Stomach (tissue), 9 donors: ENCODE measurements around the gene ENOX1. TPM values are rescaled to one million over a fixed set of nuclear protein-coding genes. Genes with fewer than 3 reads are reported as not detected.

Experiments
- DNase-seq, 2 donors: peaks; one replicate each; pipeline versions ENCODE4 v3.0.0 to v3.0.0-alpha.2; 2013 to 2019
- H3K27ac ChIP-seq, 5 donors: fragments of 200-600 bp in 4 of 5; sonication (generic) in 4 of 5; one replicate each; pipeline ENCODE4 v1.5.1; 2013 to 2019; ENCODE audit warnings: mild to moderate bottlenecking in 1 of 5, moderate library complexity in 1 of 5
- H3K27me3 ChIP-seq, 3 donors: fragments of 200-600 bp; sonication (generic); one replicate each; pipeline ENCODE4 v1.5.1; 2017 to 2019; ENCODE audit warnings: mixed run types in 1 of 3
- H3K36me3 ChIP-seq, 4 donors: fragments of 200-600 bp; sonication (generic); 1 replicate in 3 of 4; 2 replicates in 1 of 4; pipeline ENCODE4 v1.5.1; 2016 to 2019
- H3K4me1 ChIP-seq, 4 donors: fragments of 200-600 bp; sonication (generic); one replicate each; pipeline ENCODE4 v1.5.1; 2016 to 2019
- H3K4me3 ChIP-seq, 4 donors: fragments of 200-600 bp; sonication (generic) in 3 of 4; one replicate each; pipeline ENCODE4 v1.5.1; 2016 to 2019; ENCODE audit warnings: mild to moderate bottlenecking in 1 of 4
- H3K9me3 ChIP-seq, 4 donors: fragments of 200-600 bp; sonication (generic); one replicate each; pipeline ENCODE4 v1.5.1; 2016 to 2019
- EP300 ChIP-seq: sonication (generic); formaldehyde crosslinking; IDR thresholded peaks from one replicate; pipeline ENCODE4 v1.6.1; 2017; ENCODE audit warnings: antibody characterized with exemption
- POLR2A ChIP-seq, 4 donors: fragments of 450-650 bp; IDR thresholded peaks; one replicate each; pipeline ENCODE4 v1.6.1; 2016; ENCODE audit warnings: antibody characterized with exemption in 4 of 4, control low read depth in 2 of 4, mild to moderate bottlenecking in 1 of 4, moderate library complexity in 1 of 4
- POLR2AphosphoS5 ChIP-seq, 3 donors: sonication (generic); formaldehyde crosslinking; IDR thresholded peaks; one replicate each; pipeline ENCODE4 v1.6.1; 2016; ENCODE audit warnings: antibody characterized with exemption in 3 of 3
- WGBS, 5 donors: extraction: QIAGEN DNeasy Blood & Tissue Kit in 3 of 5; methylation state at CpG; one replicate each; pipeline versions ENCODE4 v1.1.5 to v1.1.7; 2013 to 2018; 5-methylcytosine and 5-hydroxymethylcytosine counted together
- intact Hi-C: fragments of 100-400 bp; cut with DNase I; formaldehyde crosslinking; loops from one replicate; pipeline ENCODE4 v1.15.1; 2023; ENCODE audit warnings: low total_unique reads
- polyA plus RNA-seq, 3 donors: library from polyadenylated mRNA; stranded (reverse); fragments of 200-250 nt; gene quantifications; one replicate each; pipeline ENCODE4 v1.2.3, GENCODE V29; 2013
- total RNA-seq, 5 donors: library from RNA; depleted of rRNA; stranded (reverse); fragments of >200 nt; gene quantifications; one replicate each; pipeline versions ENCODE4 v1.1.0 to v1.2.3, GENCODE V29; 2014 to 2016
- TF ChIP-seq, protein P1 (sequence below), 7 experiments: fragments of 450-650 bp in 4 of 7; fragments of 200-600 bp in 3 of 7; sonication (generic) in 3 of 7; IDR thresholded peaks; one replicate each; pipeline ENCODE4 v1.5.1; 2016 to 2019; ENCODE audit warnings: antibody characterized with exemption in 7 of 7, control low read depth in 2 of 7, mild to moderate bottlenecking in 1 of 7
- donor health status: healthy with polysubstance abuse.
- donor health status: Bipolar disorder and iron deficiency.
- donor health status: healthy.

ENOX1 gene
- total and polyA plus RNA-seq, 8 donors: 0.46 to 6.2 (median 1.4) TPM; not detected in 1

DNA sequence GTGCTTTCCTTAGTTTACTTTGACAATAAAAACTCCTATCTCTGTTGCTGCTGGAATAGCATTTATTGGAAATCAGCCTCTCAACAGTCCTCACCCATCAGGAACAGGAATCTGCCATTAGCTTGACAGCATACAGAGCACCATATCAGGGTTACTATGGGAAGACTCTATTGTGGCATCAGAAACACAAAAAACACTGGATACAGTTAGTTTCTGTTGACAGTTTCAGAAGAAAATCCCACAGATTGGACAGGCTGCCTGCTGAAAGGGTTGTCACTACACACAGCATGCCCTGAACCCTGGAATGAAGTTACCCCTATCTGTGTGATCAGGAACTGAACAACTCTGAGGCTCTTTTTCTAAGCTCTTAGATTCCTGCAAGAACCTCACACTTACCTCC lies 172.7 kb downstream of the ENOX1 start:
- H3K36me3 ChIP-seq: no peaks in the 10 kb centered on the region

DNA sequence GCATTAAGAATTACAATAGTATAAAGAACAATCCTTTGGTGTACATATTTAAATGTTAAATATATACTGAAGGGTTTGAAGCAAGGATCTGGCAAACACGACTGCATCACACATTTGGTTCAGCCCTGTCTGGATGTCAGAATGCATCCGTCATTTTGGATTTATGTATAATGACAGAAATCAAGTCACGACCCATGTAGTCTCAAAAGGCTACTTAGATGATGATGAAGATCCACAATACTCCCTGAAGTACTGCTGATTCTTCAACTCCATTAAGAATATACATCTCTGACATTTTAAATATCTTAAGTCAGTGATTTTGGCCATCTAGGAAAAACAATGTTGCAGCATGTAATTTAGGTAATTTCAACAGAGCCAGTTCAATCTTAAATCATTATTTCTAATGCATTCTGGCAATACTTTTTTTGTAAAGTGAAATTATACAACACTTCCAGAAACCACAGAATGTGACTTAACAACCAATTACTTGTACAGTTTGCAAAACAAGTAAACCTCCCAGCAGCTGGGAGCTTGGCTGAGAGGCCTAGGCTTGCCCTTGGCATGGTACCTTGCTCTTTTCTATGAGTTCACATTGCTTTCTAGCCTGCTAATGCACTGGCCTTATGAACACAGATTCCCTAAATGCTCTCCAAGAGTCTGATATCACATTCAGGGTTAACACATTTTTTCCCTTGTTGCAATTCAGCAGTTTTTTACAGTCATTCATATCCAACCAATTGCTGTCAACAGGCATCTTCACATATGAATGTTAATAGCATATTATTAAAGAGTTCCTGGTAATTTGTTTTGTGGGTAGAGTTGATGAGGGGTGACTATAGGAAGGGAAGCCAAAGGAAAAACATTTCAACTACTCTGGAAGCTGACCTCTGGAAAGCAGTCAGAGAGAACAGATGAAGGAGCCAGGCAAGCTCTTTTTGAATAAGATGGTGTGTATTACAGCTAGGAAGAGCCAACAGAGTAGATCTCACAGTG lies 175.2 kb downstream of the ENOX1 start:
- intact Hi-C loops: no loop called here
- H3K4me1 ChIP-seq: peaks cover 0 to 13% (median 0%) of the 10 kb centered on the region in 4 donors
- no peak overlapping the region for H3K4me3 ChIP-seq
- H3K27me3 ChIP-seq: no peaks in the 10 kb centered on the region
- H3K36me3 ChIP-seq: no peaks in the 10 kb centered on the region
- no peak overlapping the region for H3K27ac ChIP-seq
- H3K9me3 ChIP-seq: no peaks in the 10 kb centered on the region
- DNase-seq: peak in 1 of 2 donors; percentile 26
- no peak for TF ChIP-seq POLR2A (IDR thresholded peaks at IDR 0.05)
- TF ChIP-seq, protein P1, sequence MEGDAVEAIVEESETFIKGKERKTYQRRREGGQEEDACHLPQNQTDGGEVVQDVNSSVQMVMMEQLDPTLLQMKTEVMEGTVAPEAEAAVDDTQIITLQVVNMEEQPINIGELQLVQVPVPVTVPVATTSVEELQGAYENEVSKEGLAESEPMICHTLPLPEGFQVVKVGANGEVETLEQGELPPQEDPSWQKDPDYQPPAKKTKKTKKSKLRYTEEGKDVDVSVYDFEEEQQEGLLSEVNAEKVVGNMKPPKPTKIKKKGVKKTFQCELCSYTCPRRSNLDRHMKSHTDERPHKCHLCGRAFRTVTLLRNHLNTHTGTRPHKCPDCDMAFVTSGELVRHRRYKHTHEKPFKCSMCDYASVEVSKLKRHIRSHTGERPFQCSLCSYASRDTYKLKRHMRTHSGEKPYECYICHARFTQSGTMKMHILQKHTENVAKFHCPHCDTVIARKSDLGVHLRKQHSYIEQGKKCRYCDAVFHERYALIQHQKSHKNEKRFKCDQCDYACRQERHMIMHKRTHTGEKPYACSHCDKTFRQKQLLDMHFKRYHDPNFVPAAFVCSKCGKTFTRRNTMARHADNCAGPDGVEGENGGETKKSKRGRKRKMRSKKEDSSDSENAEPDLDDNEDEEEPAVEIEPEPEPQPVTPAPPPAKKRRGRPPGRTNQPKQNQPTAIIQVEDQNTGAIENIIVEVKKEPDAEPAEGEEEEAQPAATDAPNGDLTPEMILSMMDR (IDR thresholded peaks at IDR 0.05): no peak
- no peak for TF ChIP-seq EP300
- no peak for TF ChIP-seq POLR2AphosphoS5 (IDR thresholded peaks at IDR 0.05)
- 76 to 92% (median 88%) methylated on average over 3 of the region's 3 CpGs for WGBS, 5 donors

More for the DNA sequence above, 172.7 kb downstream of the ENOX1 start:
- H3K9me3 ChIP-seq: no peaks in the 10 kb centered on the region
- peaks cover 0 to 13% (median 0%) of the 10 kb centered on the region in 4 donors for H3K4me1 ChIP-seq
- H3K27me3 ChIP-seq: no peaks in the 10 kb centered on the region
- H3K27ac ChIP-seq: no peak overlapping the region
- intact Hi-C loops: no loop called here
- TF ChIP-seq POLR2AphosphoS5 (IDR thresholded peaks at IDR 0.05) (no peak), EP300 (no peak), POLR2A (IDR thresholded peaks at IDR 0.05) (no peak)
- TF ChIP-seq, protein P1 (IDR thresholded peaks at IDR 0.05): no peak
- no peak overlapping the region for H3K4me3 ChIP-seq
- DNase-seq: no peak

DNA sequence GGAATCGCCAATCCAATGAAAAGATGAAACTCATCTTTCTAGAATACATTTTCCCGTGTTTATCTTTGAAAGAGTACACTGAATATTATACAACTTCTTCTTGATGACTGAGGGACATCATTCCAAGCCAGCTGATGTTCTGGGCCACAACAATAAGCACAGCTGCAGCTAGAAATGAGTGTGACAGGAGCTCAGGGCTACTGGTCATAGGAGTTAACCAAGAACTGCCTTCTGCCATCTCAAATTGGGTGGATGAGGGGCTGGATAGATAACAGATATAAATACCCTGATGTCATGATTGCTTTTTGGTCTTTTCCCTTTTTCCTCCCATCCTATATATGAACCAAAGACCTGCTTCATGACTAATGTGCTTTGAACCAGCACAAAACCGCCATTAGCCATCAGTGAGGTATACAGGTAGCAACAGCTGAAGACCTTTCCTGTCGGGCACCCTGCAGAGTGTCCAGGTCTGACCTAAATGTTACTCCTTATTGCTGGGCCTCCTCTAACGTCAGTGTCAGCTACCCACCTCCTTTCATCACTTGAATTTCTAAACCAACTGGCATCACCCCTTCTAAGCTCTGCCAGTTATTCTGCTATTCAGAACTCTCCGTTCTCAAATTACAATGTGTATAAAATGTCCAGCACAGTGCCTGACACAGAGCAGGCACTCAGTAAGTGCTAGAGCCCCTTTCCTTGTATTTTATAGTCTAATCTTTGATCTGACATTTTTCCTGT lies 178.2 kb downstream of the ENOX1 start:
- Histone ChIP-seq H3K4me1 (peaks cover 0 to 13% (median 0%) of the 10 kb centered on the region in 4 donors), H3K4me3 (no peak overlapping the region), H3K9me3 (peaks cover 0 to 16% (median 8%) of the 10 kb centered on the region in 4 donors), H3K27ac (peak overlapping the region in 1 of 5 donors; percentile 29), H3K36me3 (no peaks in the 10 kb centered on the region), H3K27me3 (no peaks in the 10 kb centered on the region)
- intact Hi-C loops: no loop called here
- TF ChIP-seq POLR2AphosphoS5 (IDR thresholded peaks at IDR 0.05): no peak
- TF ChIP-seq POLR2A (IDR thresholded peaks at IDR 0.05): no peak
- no peak for TF ChIP-seq EP300
- TF ChIP-seq, protein P1 (IDR thresholded peaks at IDR 0.05): no peak
- WGBS, 5 donors: 80 to 84% (median 82%) methylated on average over 6 of the region's 6 CpGs
- no peak for DNase-seq

DNA sequence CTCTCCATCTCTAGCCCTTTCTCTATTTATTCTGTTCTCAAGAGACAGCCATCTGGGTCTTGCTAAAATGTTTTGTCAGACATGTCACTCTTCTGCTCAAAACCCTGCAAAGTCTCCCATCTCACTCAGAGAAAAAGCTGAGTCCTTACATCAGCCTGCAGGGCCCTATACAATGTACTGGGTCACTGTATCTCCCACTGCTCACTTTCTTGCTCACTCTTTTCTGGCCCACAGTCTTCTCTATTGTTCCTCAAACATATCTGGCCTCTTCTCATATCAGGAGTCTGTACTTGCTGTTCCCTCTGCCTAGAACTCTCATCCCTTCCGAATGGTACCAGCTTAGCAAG lies 189.2 kb downstream of the ENOX1 start:
- Histone ChIP-seq H3K36me3 (no peaks in the 10 kb centered on the region), H3K9me3 (no peaks in the 10 kb centered on the region), H3K4me1 (no peaks in the 10 kb centered on the region), H3K27ac (no peak overlapping the region), H3K4me3 (no peak overlapping the region), H3K27me3 (no peaks in the 10 kb centered on the region)
- WGBS, 5 donors: 89 to 100% (median 93%) methylated on average over 1 of the region's 1 CpG
- intact Hi-C loops: no loop called here
- TF ChIP-seq EP300: no peak
- TF ChIP-seq POLR2AphosphoS5 (IDR thresholded peaks at IDR 0.05): no peak
- no peak for TF ChIP-seq POLR2A (IDR thresholded peaks at IDR 0.05)
- TF ChIP-seq, protein P1 (IDR thresholded peaks at IDR 0.05): no peak
- no peak for DNase-seq
